ENCODE data around the gene EEF2KMT. TPM values are rescaled to one million over a fixed set of nuclear protein-coding genes. Genes with fewer than 3 reads are reported as not detected.
"Not testable (repeated sequence)": the region's sequence is repeated elsewhere in the genome, so short reads cannot be mapped to it uniquely, and the experiment has no call there.

The EEF2KMT gene
- total and polyA plus RNA-seq, 2 donors (not counting 3 experiments of a cell fraction or from before 2014, with no cell fraction given) = 13.9 to 15.5 TPM

DNA sequence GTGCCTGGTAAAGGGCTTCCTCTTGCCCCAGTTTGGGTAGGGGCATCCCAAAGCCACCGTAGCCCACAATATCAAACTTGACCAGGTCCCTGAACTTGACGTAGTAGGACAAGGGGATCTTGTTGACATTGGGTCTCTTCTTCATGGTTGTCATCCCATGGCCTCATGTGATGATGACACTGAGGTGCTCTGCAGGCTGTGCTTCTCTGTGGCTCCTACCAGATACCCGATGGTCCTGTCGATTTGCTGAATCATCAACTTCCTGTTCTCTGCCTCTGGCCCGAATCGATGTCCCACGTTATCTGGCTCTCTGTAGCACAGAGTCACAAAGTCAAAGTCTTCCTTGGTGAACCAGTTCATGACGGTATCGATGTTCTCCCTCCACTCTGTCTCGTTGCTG lies 13.3 kb upstream of the EEF2KMT start:
- H3K4me3 ChIP-seq (replicated peaks in 1 of 3; ENCODE audit: insufficient read depth in 1 of 3, low read depth in 1 of 3, low read length in 3 of 3); POLR2A ChIA-PET; H3K36me3 ChIP-seq (ENCODE audit: control insufficient read depth in 2 of 2, extremely low read depth in 1 of 2, insufficient read depth in 2 of 2, low read length in 2 of 2); H3K27me3 ChIP-seq (ENCODE audit: control insufficient read depth in 2 of 2, insufficient read depth in 2 of 2, low read length in 2 of 2); FAIRE-seq; H3K79me2 ChIP-seq (ENCODE audit: control insufficient read depth, insufficient read depth, low read length); H4K20me1 ChIP-seq (replicated peaks; ENCODE audit: control insufficient read depth, extremely low read depth, insufficient read depth, low read length); BruUV-seq (replicated peaks); H3K9me1 ChIP-seq (replicated peaks; ENCODE audit: control insufficient read depth, extremely low read depth, insufficient read depth, low read length); CTCF ChIA-PET; dilution Hi-C loops (cut with MboI; ENCODE audit: extremely low pct_ligation_motif_present, low sequenced_read_pairs); intact Hi-C loops (cut with micrococcal nuclease); H3K27ac ChIP-seq (ENCODE audit: insufficient read depth, low read depth, low read length); DNase-seq (ENCODE audit: low read depth, low spot score); H3K9ac ChIP-seq (replicated peaks; ENCODE audit: extremely low read depth, insufficient read depth, low read length); H3K4me1 ChIP-seq (ENCODE audit: control insufficient read depth, extremely low read depth, insufficient read depth, low read length); H3K9me3 ChIP-seq (replicated peaks; ENCODE audit: control insufficient read depth, insufficient read depth, low read length); H3K4me2 ChIP-seq (ENCODE audit: insufficient read depth, low read length); H2AFZ ChIP-seq (ENCODE audit: low read depth, low read length): not testable (repeated sequence)

DNA sequence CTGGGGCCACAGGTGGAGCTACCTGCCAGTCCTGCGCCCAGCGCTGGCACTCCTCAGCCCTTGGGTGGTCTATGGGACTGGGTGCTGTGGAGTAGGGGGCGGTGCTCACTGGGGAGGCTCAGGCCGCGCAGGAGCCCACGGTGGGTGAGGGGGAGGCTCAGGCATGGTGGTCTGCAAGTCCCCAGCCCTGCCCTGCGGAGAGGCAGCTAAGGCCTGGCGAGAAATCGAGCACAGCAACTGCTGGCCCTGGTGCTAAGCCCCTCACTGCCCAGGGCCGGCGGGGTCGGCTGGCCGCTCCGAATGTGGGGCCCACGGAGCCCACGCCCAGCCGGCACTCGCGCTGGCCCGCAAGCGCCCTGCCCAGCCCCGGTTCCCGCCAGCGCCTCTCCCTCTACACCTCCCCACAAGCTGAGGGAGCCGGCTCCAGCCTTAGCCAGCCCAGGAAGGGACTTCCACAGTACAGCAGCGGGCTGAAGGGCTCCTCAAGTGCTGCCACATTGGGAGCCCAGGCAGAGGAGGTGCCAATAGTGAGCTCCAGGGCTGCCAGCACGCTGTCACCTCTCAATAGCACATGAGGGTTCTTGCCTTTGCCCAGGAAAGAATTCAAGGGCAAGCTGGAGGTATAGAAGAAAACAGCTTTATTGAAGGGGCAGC lies 11.0 kb upstream of the EEF2KMT start:
- Histone ChIP-seq H3K9me3 (replicated peaks; ENCODE audit: control insufficient read depth, insufficient read depth, low read length) (no peaks in the 10 kb centered on the region), H3K27ac (ENCODE audit: insufficient read depth, low read depth, low read length) (no peak overlapping the region), H3K9me1 (replicated peaks; ENCODE audit: control insufficient read depth, extremely low read depth, insufficient read depth, low read length) (no peaks in the 10 kb centered on the region), H3K9ac (replicated peaks; ENCODE audit: extremely low read depth, insufficient read depth, low read length) (no peak overlapping the region), H3K4me1 (ENCODE audit: control insufficient read depth, extremely low read depth, insufficient read depth, low read length) (no peaks in the 10 kb centered on the region), H3K4me3 (replicated peaks in 1 of 3; ENCODE audit: insufficient read depth in 1 of 3, low read depth in 1 of 3, low read length in 3 of 3) (no peak overlapping the region), H2AFZ (ENCODE audit: low read depth, low read length) (no peak overlapping the region), H3K36me3 (ENCODE audit: control insufficient read depth in 2 of 2, extremely low read depth in 1 of 2, insufficient read depth in 2 of 2, low read length in 2 of 2) (no peaks in the 10 kb centered on the region), H3K4me2 (ENCODE audit: insufficient read depth, low read length) (no peak overlapping the region), H3K27me3 (ENCODE audit: control insufficient read depth in 2 of 2, insufficient read depth in 2 of 2, low read length in 2 of 2) (no peaks in the 10 kb centered on the region), H4K20me1 (replicated peaks; ENCODE audit: control insufficient read depth, extremely low read depth, insufficient read depth, low read length) (no peaks in the 10 kb centered on the region), H3K79me2 (ENCODE audit: control insufficient read depth, insufficient read depth, low read length) (no peaks in the 10 kb centered on the region)
- POLR2A ChIA-PET = no interaction called here
- dilution Hi-C loops (cut with MboI; ENCODE audit: extremely low pct_ligation_motif_present, low sequenced_read_pairs) = no loop called here
- TF ChIP-seq MYC (IDR thresholded peaks at IDR 0.05; ENCODE audit: low read depth, low read length) (no peak), JUN (IDR thresholded peaks at IDR 0.05; ENCODE audit: borderline replicate concordance, insufficient read depth, insufficient read length, low read depth) (no peak), POLR2AphosphoS5 (IDR thresholded peaks at IDR 0.05; ENCODE audit: insufficient read depth, low read depth, low read length) (no peak), FOS (IDR thresholded peaks at IDR 0.05; ENCODE audit: borderline replicate concordance, insufficient read depth, low read length) (no peak), POLR2A (IDR thresholded peaks at IDR 0.05; ENCODE audit: low read depth, low read length) (no peak), EZH2 (IDR thresholded peaks at IDR 0.05; ENCODE audit: borderline replicate concordance, low read depth, low read length, severe bottlenecking) (no peak), GATA2 (IDR thresholded peaks at IDR 0.05; ENCODE audit: insufficient read depth, insufficient read length, low read depth, low read length) (no peak)
- TF ChIP-seq, protein P1, sequence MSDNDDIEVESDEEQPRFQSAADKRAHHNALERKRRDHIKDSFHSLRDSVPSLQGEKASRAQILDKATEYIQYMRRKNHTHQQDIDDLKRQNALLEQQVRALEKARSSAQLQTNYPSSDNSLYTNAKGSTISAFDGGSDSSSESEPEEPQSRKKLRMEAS (IDR thresholded peaks at IDR 0.05; ENCODE audit: insufficient read depth, insufficient read length) = no peak
- TF ChIP-seq, protein P2, sequence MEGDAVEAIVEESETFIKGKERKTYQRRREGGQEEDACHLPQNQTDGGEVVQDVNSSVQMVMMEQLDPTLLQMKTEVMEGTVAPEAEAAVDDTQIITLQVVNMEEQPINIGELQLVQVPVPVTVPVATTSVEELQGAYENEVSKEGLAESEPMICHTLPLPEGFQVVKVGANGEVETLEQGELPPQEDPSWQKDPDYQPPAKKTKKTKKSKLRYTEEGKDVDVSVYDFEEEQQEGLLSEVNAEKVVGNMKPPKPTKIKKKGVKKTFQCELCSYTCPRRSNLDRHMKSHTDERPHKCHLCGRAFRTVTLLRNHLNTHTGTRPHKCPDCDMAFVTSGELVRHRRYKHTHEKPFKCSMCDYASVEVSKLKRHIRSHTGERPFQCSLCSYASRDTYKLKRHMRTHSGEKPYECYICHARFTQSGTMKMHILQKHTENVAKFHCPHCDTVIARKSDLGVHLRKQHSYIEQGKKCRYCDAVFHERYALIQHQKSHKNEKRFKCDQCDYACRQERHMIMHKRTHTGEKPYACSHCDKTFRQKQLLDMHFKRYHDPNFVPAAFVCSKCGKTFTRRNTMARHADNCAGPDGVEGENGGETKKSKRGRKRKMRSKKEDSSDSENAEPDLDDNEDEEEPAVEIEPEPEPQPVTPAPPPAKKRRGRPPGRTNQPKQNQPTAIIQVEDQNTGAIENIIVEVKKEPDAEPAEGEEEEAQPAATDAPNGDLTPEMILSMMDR (IDR thresholded peaks at IDR 0.05; ENCODE audit: extremely low read depth in 1 of 2, insufficient read depth in 1 of 2, low read depth in 1 of 2, low read length in 2 of 2) = no peak
- FAIRE-seq = no peak
- intact Hi-C loops (cut with micrococcal nuclease) = no loop called here
- DNase-seq (ENCODE audit: low read depth, low spot score) = no peak
- CTCF ChIA-PET = no interaction called here
- no TSS peak for BruUV-seq (replicated peaks)

DNA sequence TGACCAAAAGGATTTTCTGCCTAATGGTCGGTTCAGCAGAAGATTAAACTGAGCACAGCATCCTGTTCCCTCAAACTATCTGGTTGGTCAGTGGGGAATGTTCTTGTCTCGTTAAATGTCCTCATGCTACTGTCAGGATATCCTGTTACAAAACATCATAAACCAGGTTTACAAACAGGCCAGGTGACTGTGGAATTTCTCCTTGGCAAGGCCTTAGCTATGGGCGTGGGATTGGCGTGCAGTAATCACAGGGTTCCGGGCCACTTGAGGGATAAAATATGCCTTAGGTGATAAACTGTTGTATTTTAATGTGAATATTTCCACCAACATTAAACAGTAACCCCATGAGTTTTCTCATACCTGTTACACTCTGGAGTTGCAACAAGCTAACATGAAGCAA lies 7.4 kb upstream of the EEF2KMT start:
- H3K27me3 ChIP-seq (ENCODE audit: control insufficient read depth in 2 of 2, insufficient read depth in 2 of 2, low read length in 2 of 2); CTCF ChIA-PET; H3K4me1 ChIP-seq (ENCODE audit: control insufficient read depth, extremely low read depth, insufficient read depth, low read length); H4K20me1 ChIP-seq (replicated peaks; ENCODE audit: control insufficient read depth, extremely low read depth, insufficient read depth, low read length); FAIRE-seq; DNase-seq (ENCODE audit: low read depth, low spot score); dilution Hi-C loops (cut with MboI; ENCODE audit: extremely low pct_ligation_motif_present, low sequenced_read_pairs); POLR2A ChIA-PET; H3K79me2 ChIP-seq (ENCODE audit: control insufficient read depth, insufficient read depth, low read length); H3K9me1 ChIP-seq (replicated peaks; ENCODE audit: control insufficient read depth, extremely low read depth, insufficient read depth, low read length); H3K36me3 ChIP-seq (ENCODE audit: control insufficient read depth in 2 of 2, extremely low read depth in 1 of 2, insufficient read depth in 2 of 2, low read length in 2 of 2); H3K27ac ChIP-seq (ENCODE audit: insufficient read depth, low read depth, low read length); H2AFZ ChIP-seq (ENCODE audit: low read depth, low read length); BruUV-seq (replicated peaks); H3K4me2 ChIP-seq (ENCODE audit: insufficient read depth, low read length); H3K4me3 ChIP-seq (replicated peaks in 1 of 3; ENCODE audit: insufficient read depth in 1 of 3, low read depth in 1 of 3, low read length in 3 of 3); H3K9ac ChIP-seq (replicated peaks; ENCODE audit: extremely low read depth, insufficient read depth, low read length); H3K9me3 ChIP-seq (replicated peaks; ENCODE audit: control insufficient read depth, insufficient read depth, low read length); intact Hi-C loops (cut with micrococcal nuclease): not testable (repeated sequence)

All from endothelial cell of umbilical vein (primary cell).